HepG2 (cell line): ENCODE data around the gene LINC00237.

Source experiments
- CBX1 ChIP-seq: IDR thresholded peaks from one replicate; pipeline ENCODE4 v1.6.1; 2016; ENCODE audit warnings: antibody characterized with exemption, low read depth
- CREM ChIP-seq, 2 experiments: sonication (generic) in 1 of 2; formaldehyde crosslinking in 1 of 2; IDR thresholded peaks; 2 replicates each; pipeline versions ENCODE4 v1.4.0 to v1.6.1; 2016 to 2020; ENCODE audit warnings: antibody characterized with exemption in 1 of 2, mild to moderate bottlenecking in 1 of 2, missing genetic modification reagents in 1 of 2
- CTCF ChIP-seq: sonication (generic); formaldehyde crosslinking; IDR thresholded peaks from 2 replicates; pipeline ENCODE4 v1.5.0; 2020; ENCODE audit warnings: mild to moderate bottlenecking, missing genetic modification reagents, moderate library complexity
- FOSL2 ChIP-seq: sonication (generic); formaldehyde crosslinking; IDR thresholded peaks from 2 replicates; pipeline ENCODE4 v1.4.0; 2020; ENCODE audit warnings: missing genetic modification reagents
- NBN ChIP-seq: fragments of 450-650 bp; conservative IDR thresholded peaks from 2 replicates; pipeline ENCODE4 v1.6.1; 2017
- RAD51 ChIP-seq: fragments of 450-650 bp; IDR thresholded peaks from 2 replicates; pipeline ENCODE4 v1.6.1; 2016; ENCODE audit warnings: borderline replicate concordance
- SP1 ChIP-seq, 2 experiments: fragments of 450-650 bp in 1 of 2; sonication (generic) in 1 of 2; formaldehyde crosslinking in 1 of 2; IDR thresholded peaks; 2 replicates each; pipeline versions ENCODE4 v1.4.0 to v1.6.1; 2016 to 2020; ENCODE audit warnings: missing genetic modification reagents in 1 of 2
- TOPORS ChIP-seq: sonication (generic); formaldehyde crosslinking; IDR thresholded peaks from 2 replicates; pipeline ENCODE4 v1.8.0; 2023; ENCODE audit warnings: mild to moderate bottlenecking, missing genetic modification reagents
- XBP1 ChIP-seq: sonication (generic); formaldehyde crosslinking; IDR thresholded peaks from 2 replicates; pipeline ENCODE4 v1.5.0; 2020; ENCODE audit warnings: missing genetic modification reagents
- ZNF350 ChIP-seq: sonication (generic); formaldehyde crosslinking; IDR thresholded peaks from 2 replicates; pipeline ENCODE4 v1.4.0; 2020; ENCODE audit warnings: mild to moderate bottlenecking, low read depth, missing genetic modification reagents, borderline replicate concordance
- TF ChIP-seq, protein P1 (sequence below): sonication (generic); formaldehyde crosslinking; IDR thresholded peaks from 2 replicates; pipeline ENCODE4 v1.4.0; 2020; ENCODE audit warnings: missing genetic modification reagents

GRCh38 chr20:21050710-21051109 is 55.4 kb downstream of the LINC00237 start:
- TF ChIP-seq ZNF350 (CRISPR knock-in tag) (no peak), CTCF (CRISPR knock-in tag) (no peak), TOPORS (CRISPR knock-in tag) (no peak), FOSL2 (CRISPR knock-in tag) (no peak), CBX1 (no peak), CREM (IDR thresholded peaks at IDR 0.05) (no peak), CREM (CRISPR knock-in tag; IDR thresholded peaks at IDR 0.05) (no peak), RAD51 (no peak), SP1 (IDR thresholded peaks at IDR 0.05) (no peak), SP1 (CRISPR knock-in tag; IDR thresholded peaks at IDR 0.05) (no peak), NBN (no peak), XBP1 (CRISPR knock-in tag) (no peak)
- TF ChIP-seq, protein P1, sequence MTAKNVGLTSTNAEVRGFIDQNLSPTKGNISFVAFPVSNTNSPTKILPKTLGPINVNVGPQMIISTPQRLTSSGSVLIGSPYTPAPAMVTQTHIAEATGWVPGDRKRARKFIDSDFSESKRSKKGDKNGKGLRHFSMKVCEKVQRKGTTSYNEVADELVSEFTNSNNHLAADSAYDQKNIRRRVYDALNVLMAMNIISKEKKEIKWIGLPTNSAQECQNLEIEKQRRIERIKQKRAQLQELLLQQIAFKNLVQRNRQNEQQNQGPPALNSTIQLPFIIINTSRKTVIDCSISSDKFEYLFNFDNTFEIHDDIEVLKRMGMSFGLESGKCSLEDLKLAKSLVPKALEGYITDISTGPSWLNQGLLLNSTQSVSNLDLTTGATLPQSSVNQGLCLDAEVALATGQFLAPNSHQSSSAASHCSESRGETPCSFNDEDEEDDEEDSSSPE = no peak
